Measurements from ENCODE around the gene RNASEH2B.

DNA sequence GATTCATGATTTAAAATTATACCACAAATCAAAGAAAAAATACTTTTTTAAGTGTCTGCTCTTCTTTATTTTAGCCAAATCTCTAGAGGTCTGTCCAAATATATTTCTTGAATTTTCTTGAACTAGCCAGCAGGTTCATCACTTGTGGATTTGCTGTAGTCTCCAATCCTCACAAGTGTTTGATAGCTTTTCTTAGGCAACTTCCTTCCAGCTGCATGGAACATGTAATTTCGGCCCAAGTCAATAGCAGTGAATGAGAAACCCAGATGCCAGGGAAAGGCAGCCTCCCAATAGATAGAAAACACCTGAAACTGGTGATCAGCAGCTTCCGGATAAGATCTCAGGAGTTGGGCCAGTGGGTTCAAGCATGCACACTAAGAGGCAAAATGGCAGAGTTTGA is 15.6 kb upstream of the RNASEH2B start:
- no peak for TF ChIP-seq CTCF (IDR thresholded peaks at IDR 0.05)
- TF ChIP-seq POLR2A (IDR thresholded peaks at IDR 0.05), result no peak
